Measurements from ENCODE around the gene HLA-F.

HLA-F gene

DNA sequence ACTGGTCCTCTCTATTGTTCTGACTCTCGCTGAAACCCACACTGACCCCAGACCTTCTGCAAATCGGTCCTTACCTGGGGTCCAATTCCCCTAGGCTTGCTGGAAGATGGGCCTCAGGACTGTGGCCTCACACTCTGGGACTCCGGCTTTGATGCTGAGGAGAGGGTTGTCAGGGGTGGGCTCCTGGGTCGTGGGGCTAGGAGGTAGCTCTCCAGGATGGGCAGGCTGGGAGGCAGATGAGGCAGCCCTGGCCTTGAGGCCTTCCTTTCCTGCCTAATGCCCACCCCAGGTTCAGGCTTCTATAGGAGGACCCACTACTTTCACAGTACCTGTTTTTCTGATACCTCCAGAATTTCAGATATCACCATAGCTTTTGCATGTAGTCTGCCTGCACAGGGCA lies 21.4 kb downstream of the HLA-F start:
- CTCF ChIA-PET, result interaction anchor here (1.1 to 4.8 kb wide), 2 partner anchors 9 to 10 kb away, joined by 3 to 20 read pairs; no protein-coding TSS in a partner anchor
- POLR2A ChIA-PET, result no interaction called here
- DNase-seq (ENCODE audit: extremely low spot score), result no peak
- TF ChIP-seq, protein P1, sequence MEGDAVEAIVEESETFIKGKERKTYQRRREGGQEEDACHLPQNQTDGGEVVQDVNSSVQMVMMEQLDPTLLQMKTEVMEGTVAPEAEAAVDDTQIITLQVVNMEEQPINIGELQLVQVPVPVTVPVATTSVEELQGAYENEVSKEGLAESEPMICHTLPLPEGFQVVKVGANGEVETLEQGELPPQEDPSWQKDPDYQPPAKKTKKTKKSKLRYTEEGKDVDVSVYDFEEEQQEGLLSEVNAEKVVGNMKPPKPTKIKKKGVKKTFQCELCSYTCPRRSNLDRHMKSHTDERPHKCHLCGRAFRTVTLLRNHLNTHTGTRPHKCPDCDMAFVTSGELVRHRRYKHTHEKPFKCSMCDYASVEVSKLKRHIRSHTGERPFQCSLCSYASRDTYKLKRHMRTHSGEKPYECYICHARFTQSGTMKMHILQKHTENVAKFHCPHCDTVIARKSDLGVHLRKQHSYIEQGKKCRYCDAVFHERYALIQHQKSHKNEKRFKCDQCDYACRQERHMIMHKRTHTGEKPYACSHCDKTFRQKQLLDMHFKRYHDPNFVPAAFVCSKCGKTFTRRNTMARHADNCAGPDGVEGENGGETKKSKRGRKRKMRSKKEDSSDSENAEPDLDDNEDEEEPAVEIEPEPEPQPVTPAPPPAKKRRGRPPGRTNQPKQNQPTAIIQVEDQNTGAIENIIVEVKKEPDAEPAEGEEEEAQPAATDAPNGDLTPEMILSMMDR (IDR thresholded peaks at IDR 0.05; ENCODE audit: control extremely low read depth, extremely low read depth, low read depth, missing control alignments), result no peak

DNA sequence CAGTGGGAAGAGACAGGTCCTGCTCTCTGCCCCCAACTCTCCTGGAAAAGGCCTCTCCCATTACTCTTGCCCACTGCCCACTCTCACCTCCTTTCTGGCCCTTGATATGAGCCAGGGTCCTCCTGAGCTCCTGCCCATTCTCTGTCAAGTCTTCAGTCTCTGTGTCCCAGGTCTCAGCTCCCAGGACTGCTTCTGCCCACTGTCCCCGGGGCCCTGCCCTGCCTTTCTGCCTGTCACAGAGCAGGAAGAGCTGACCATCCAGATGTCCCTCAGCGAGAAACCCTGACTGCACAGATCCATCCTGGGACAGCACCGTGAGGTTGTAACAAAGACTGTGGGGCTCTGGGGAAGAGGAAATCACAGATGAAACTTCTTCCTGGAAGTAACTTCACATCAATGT lies 22.2 kb downstream of the HLA-F start:
- no peak for DNase-seq (ENCODE audit: extremely low spot score)
- CTCF ChIA-PET, result interaction anchor here (1.1 to 4.8 kb wide), 2 partner anchors 9 to 10 kb away, joined by 3 to 20 read pairs; no protein-coding TSS in a partner anchor
- TF ChIP-seq, protein P1 (IDR thresholded peaks at IDR 0.05; ENCODE audit: control extremely low read depth, extremely low read depth, low read depth, missing control alignments), result no peak
- POLR2A ChIA-PET, result no interaction called here

DNA sequence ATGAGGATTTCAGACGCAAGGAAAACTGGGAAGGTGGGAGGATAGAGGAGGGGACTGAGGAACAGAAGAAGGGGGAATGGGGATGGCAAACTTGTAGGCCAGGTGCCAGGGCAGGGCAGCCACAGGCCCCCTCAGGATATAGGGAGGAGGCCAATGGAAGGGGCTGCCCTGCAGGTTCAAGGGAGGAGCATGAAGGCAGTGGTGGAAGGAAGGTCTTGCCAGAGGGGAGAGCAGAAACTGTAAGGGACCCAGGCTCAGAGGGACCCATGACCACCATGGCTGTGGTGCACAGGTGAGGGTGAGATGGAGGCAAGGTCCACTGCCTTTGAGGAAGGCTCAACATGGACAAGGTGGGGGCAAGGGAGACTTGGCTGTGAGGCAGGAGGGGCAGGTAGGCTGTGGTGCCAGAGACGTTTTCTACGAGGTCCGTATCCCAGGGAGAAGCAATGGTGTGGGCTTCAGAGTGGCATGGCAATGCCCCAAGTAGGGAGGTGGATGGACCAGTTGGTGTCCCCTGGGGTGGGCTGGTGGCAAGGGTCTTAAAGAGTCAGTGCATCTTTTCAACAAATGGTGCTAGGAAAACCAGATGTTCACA lies 22.7 kb downstream of the HLA-F start:
- TF ChIP-seq, protein P1 (IDR thresholded peaks at IDR 0.05; ENCODE audit: control extremely low read depth, extremely low read depth, low read depth, missing control alignments), result no peak
- ChIA-PET CTCF (interaction anchor here (4.8 kb wide), 1 partner anchor 8 kb away, joined by 20 read pairs; no protein-coding TSS in a partner anchor), POLR2A (no interaction called here)
- DNase-seq (ENCODE audit: extremely low spot score), result no peak

DNA sequence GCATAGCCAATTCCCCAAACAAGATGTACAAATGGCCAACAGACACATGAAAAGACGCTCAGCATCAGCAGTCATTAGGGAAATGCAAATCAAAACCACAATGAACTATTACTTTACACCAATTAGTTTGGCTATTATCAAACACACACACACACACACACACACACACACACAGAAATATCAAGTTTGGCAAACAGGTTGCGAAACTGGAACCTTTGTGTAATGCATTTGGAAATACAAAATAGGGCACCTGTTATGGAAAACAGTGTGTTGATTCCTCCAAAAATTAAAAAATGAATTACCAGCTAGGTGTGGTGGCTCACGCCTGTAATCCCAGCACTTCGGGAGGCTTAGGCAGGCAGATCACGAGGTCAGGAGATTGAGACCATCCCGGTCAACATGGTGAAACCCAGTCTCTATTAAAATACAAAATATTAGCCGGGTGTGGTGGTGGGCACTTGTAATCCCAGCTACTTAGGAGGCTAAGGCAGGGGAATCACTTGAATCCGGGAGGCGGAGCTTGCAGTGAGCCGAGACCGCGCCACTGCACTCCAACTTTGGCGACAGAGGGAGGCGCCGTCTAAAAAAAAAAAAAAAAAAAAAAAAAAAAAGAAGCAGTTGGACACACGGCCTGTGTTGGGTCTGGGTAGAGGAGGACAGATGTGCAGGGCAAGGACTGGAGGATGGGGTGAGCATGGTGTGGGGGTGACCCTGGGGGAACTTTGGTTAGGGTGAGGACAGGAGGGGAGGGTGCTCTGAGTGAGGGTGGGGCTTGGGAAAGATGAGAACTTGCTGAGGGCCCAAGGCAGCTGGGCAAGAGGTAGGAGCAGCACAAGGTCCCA lies 23.8 kb downstream of the HLA-F start:
- ChIA-PET POLR2A (no interaction called here), CTCF (interaction anchor here (3.6 to 7.7 kb wide), 2 partner anchors 10 to 96 kb away, joined by 45 to 65 read pairs; no protein-coding TSS in a partner anchor)
- DNase-seq (ENCODE audit: extremely low spot score), result no peak
- TF ChIP-seq, protein P1 (IDR thresholded peaks at IDR 0.05; ENCODE audit: control extremely low read depth, extremely low read depth, low read depth, missing control alignments), result no peak

DNA sequence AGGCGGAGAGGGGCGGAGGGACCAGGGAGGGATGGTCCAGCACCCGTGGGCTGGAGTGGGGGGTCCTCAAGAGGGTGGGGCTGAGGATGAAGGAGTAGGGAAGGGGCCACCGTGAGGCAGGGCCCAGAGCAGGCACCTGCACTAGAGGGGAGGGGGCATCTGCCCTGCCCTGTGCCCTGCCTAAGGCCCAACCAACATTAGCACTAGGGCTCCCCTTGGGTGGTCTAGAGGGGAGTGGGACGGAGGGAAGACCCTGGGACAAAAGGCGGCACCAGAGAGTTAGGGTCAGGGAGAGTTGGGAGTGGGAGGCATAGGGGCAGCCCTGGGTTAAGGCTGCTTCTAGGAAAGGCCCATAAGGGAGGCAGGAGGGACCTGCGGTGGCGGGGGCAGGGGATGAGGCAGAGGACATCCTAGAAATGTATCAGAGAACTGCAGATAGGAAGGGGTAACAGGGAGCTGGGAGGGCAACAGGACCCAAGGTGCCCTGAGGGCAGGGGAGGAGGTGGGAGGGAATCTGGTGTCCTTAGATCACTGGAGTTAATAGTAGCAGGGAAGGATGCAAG lies 24.5 kb downstream of the HLA-F start:
- ChIA-PET CTCF (interaction anchor here (1.4 to 7.7 kb wide), 4 partner anchors 11 to 97 kb away, joined by 3 to 65 read pairs (median 28); no protein-coding TSS in a partner anchor), POLR2A (interaction anchor here (0.9 kb wide), 1 partner anchor 14 kb away, joined by 4 read pairs; no protein-coding TSS in a partner anchor)
- TF ChIP-seq, protein P1 (IDR thresholded peaks at IDR 0.05; ENCODE audit: control extremely low read depth, extremely low read depth, low read depth, missing control alignments), result no peak
- peak; percentile 24 for DNase-seq (ENCODE audit: extremely low spot score)

Data from GM10248 (cell line).